HUES64 (cell line): ENCODE results near the gene RAB3A.

Source experiments
- H3K27ac ChIP-seq: 2 replicates; pipeline ENCODE4 v1.7.0; 2013; ENCODE audit warnings: low read depth, low read length, inconsistent platforms
- H3K27me3 ChIP-seq: 2 replicates; pipeline ENCODE4 v1.6.1; 2013; ENCODE audit warnings: mild to moderate bottlenecking, low read length; ENCODE audit not compliant: insufficient read depth
- H3K36me3 ChIP-seq: 2 replicates; pipeline ENCODE4 v1.6.1; 2013; ENCODE audit warnings: mild to moderate bottlenecking, low read length; ENCODE audit not compliant: insufficient read depth
- H3K4me1 ChIP-seq: 2 replicates; pipeline ENCODE4 v1.6.1; 2013; ENCODE audit warnings: mild to moderate bottlenecking, low read length, moderate library complexity; ENCODE audit not compliant: insufficient read depth
- H3K4me3 ChIP-seq: 2 replicates; pipeline ENCODE4 v1.5.1; 2013; ENCODE audit warnings: mild to moderate bottlenecking, low read length, moderate library complexity
- H3K9ac ChIP-seq: 2 replicates; pipeline ENCODE4 v1.6.1; 2013; ENCODE audit warnings: mild to moderate bottlenecking, low read depth, low read length
- H3K9me3 ChIP-seq: 2 replicates; pipeline ENCODE4 v1.6.1; 2013; ENCODE audit warnings: low read depth, low read length; ENCODE audit not compliant: insufficient read depth
- WGBS: fragments of 150-250, 120-280 bp; methylation state at CpG from one replicate; pipeline ENCODE4 v1.1.7; 2013; ENCODE audit warnings: missing lambda C conversion rate; 5-methylcytosine and 5-hydroxymethylcytosine counted together

The RAB3A gene

GRCh38 chr19:18196511-18196845, 7.4 kb downstream of the RAB3A start:
- WGBS = 97% methylated on average over 6 of the region's 7 CpGs
- Histone ChIP-seq H3K4me1 (peaks cover 10% of the 10 kb centered on the region), H3K9me3 (no peaks in the 10 kb centered on the region), H3K4me3 (no peak overlapping the region), H3K27ac (no peak overlapping the region), H3K36me3 (peaks cover 45% of the 10 kb centered on the region), H3K9ac (no peak overlapping the region), H3K27me3 (no peaks in the 10 kb centered on the region)

GRCh38 chr19:18194554-18195238, 9.1 kb downstream of the RAB3A start:
- Histone ChIP-seq H3K27me3 (no peaks in the 10 kb centered on the region), H3K9ac (no peak overlapping the region), H3K36me3 (peaks cover 39% of the 10 kb centered on the region), H3K4me3 (peak overlapping the region; percentile 81), H3K4me1 (peaks cover 10% of the 10 kb centered on the region), H3K9me3 (no peaks in the 10 kb centered on the region), H3K27ac (no peak overlapping the region)
- 49% methylated on average over 27 of the region's 27 CpGs for WGBS

GRCh38 chr19:18194181-18194530, 9.7 kb downstream of the RAB3A start:
- Histone ChIP-seq H3K4me1 (peaks cover 10% of the 10 kb centered on the region), H3K36me3 (peaks cover 34% of the 10 kb centered on the region), H3K4me3 (peak overlapping the region; percentile 81), H3K27me3 (no peaks in the 10 kb centered on the region), H3K9me3 (no peaks in the 10 kb centered on the region), H3K27ac (no peak overlapping the region), H3K9ac (peak overlapping the region; percentile 67; the same call in 1 of the 2 replicates)
- WGBS = 63% methylated on average over 12 of the region's 12 CpGs

- no peaks in the 10 kb centered on the region for H3K9me3 ChIP-seq
- peak overlapping the region; percentile 81 for H3K4me3 ChIP-seq
- H3K27ac ChIP-seq = peak overlapping the region; percentile 60
- no peaks in the 10 kb centered on the region for H3K27me3 ChIP-seq
- peaks cover 10% of the 10 kb centered on the region for H3K4me1 ChIP-seq
- H3K36me3 ChIP-seq = peaks cover 30% of the 10 kb centered on the region
- H3K9ac ChIP-seq = peak overlapping the region; percentile 67
- 6% methylated on average over 46 of the region's 46 CpGs for WGBS
Measured at GRCh38 chr19:18193388-18194180, 10.3 kb downstream of the RAB3A start.

- Histone ChIP-seq H3K9ac (peak within 1 kb of the TSS; percentile 67), H3K27me3 (no peaks in the 10 kb centered on the region), H3K9me3 (no peaks in the 10 kb centered on the region), H3K36me3 (peaks cover 22% of the 10 kb centered on the region), H3K27ac (peak within 1 kb of the TSS; percentile 60), H3K4me1 (peaks cover 10% of the 10 kb centered on the region), H3K4me3 (peak within 1 kb of the TSS; percentile 81)
- WGBS = under 1% methylated on average over 74 of the region's 74 CpGs
Measured at GRCh38 chr19:18192673-18193387, 11.0 kb downstream of the RAB3A start, which contains the start of gene MPV17L2. Gene MPV17L2 (plus strand): TSS chr19:18193218. CDS start chr19:18193282, 64 bp downstream.

GRCh38 chr19:18191640-18192062, 12.2 kb downstream of the RAB3A start:
- peaks cover 10% of the 10 kb centered on the region for H3K4me1 ChIP-seq
- H3K36me3 ChIP-seq = peaks cover 16% of the 10 kb centered on the region
- no peak overlapping the region; the same call in 1 of the 2 replicates for H3K27ac ChIP-seq
- 91% methylated on average over 5 of the region's 5 CpGs for WGBS
- H3K4me3 ChIP-seq = no peak overlapping the region; the same call in 1 of the 2 replicates
- no peak overlapping the region for H3K9ac ChIP-seq
- no peaks in the 10 kb centered on the region for H3K27me3 ChIP-seq
- H3K9me3 ChIP-seq = no peaks in the 10 kb centered on the region

- WGBS = 96% methylated on average over 4 of the region's 4 CpGs
- Histone ChIP-seq H3K36me3 (peaks cover 4% of the 10 kb centered on the region; the same call in 1 of the 2 replicates), H3K9ac (no peak overlapping the region), H3K4me3 (no peak overlapping the region), H3K27ac (no peak overlapping the region), H3K4me1 (peaks cover 10% of the 10 kb centered on the region), H3K9me3 (no peaks in the 10 kb centered on the region), H3K27me3 (no peaks in the 10 kb centered on the region)
Measured at GRCh38 chr19:18190278-18190677, 13.6 kb downstream of the RAB3A start.

GRCh38 chr19:18185538-18185937, 18.3 kb downstream of the RAB3A start:
- H3K27me3 ChIP-seq = no peaks in the 10 kb centered on the region
- H3K4me1 ChIP-seq = no peaks in the 10 kb centered on the region
- 31% methylated on average over 6 of the region's 6 CpGs for WGBS
- H3K36me3 ChIP-seq = no peaks in the 10 kb centered on the region
- no peak overlapping the region; the same call in 1 of the 2 replicates for H3K27ac ChIP-seq
- no peak overlapping the region for H3K9ac ChIP-seq
- H3K4me3 ChIP-seq = no peak overlapping the region
- H3K9me3 ChIP-seq = no peaks in the 10 kb centered on the region

GRCh38 chr19:18183529-18183928, 20.3 kb downstream of the RAB3A start:
- Histone ChIP-seq H3K4me1 (no peaks in the 10 kb centered on the region), H3K9ac (no peak overlapping the region), H3K36me3 (no peaks in the 10 kb centered on the region), H3K27me3 (no peaks in the 10 kb centered on the region), H3K27ac (no peak overlapping the region), H3K4me3 (no peak overlapping the region), H3K9me3 (no peaks in the 10 kb centered on the region)

GRCh38 chr19:18179957-18180356, 23.9 kb downstream of the RAB3A start:
- no peaks in the 10 kb centered on the region for H3K9me3 ChIP-seq
- no peak overlapping the region for H3K27ac ChIP-seq
- 83% methylated on average over 4 of the region's 5 CpGs for WGBS
- H3K27me3 ChIP-seq = peaks cover 6% of the 10 kb centered on the region
- no peaks in the 10 kb centered on the region for H3K36me3 ChIP-seq
- H3K9ac ChIP-seq = no peak overlapping the region
- no peak overlapping the region for H3K4me3 ChIP-seq
- H3K4me1 ChIP-seq = no peaks in the 10 kb centered on the region
